Neural progenitor cell (in vitro differentiated cells): ENCODE measurements around the gene IRGC.

Experiments used
- EZH2 ChIP-seq: fragments of 200-600 bp; sonication (generic); IDR thresholded peaks from 2 replicates; pipeline ENCODE4 v1.6.1; 2017; ENCODE audit warnings: antibody characterized with exemption, mild to moderate bottlenecking, moderate library complexity
- TF ChIP-seq, protein P1 (sequence below): fragments of 200-600 bp; sonication (generic); IDR thresholded peaks from 2 replicates; pipeline ENCODE4 v1.5.1; 2017; ENCODE audit warnings: antibody characterized with exemption, mild to moderate bottlenecking

DNA sequence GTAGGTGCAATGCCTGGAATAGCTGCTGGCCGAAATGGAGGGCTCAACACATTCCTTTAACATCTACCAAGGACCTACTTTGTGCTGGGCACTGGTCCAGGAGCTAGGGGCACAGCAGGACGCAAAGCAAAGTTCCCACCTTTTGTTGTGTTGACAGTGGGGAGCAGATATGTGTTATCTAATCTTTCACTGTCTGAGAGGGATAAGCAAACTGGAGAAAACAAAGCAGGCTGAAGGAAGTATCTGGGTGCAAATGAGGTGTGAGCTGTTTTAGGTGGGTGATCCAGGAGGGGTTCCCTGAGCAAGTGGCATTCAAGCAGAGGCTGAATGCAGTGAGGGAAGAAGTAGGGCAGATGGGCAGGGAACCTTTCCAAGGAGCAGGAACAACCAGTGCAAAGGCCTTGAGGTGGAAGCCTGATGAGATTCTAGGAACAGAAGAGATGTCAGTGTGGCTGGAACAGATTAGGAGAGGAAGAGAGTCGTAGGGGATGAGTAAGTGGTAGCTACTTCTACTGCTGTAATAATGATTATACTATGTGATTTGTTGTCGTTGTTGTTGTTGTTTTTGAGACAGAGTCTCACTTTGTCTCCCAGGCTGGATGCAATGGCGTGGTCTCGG is 43.7 kb upstream of the IRGC start:
- TF ChIP-seq, protein P1, sequence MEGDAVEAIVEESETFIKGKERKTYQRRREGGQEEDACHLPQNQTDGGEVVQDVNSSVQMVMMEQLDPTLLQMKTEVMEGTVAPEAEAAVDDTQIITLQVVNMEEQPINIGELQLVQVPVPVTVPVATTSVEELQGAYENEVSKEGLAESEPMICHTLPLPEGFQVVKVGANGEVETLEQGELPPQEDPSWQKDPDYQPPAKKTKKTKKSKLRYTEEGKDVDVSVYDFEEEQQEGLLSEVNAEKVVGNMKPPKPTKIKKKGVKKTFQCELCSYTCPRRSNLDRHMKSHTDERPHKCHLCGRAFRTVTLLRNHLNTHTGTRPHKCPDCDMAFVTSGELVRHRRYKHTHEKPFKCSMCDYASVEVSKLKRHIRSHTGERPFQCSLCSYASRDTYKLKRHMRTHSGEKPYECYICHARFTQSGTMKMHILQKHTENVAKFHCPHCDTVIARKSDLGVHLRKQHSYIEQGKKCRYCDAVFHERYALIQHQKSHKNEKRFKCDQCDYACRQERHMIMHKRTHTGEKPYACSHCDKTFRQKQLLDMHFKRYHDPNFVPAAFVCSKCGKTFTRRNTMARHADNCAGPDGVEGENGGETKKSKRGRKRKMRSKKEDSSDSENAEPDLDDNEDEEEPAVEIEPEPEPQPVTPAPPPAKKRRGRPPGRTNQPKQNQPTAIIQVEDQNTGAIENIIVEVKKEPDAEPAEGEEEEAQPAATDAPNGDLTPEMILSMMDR: no peak
- no peak for TF ChIP-seq EZH2
